SK-N-SH (cell line): Measurements from ENCODE around the gene CD2. TPM values are rescaled to one million over a fixed set of nuclear protein-coding genes. Genes with fewer than 3 reads are reported as not detected.

Experiments used
- CTCF ChIA-PET: fragments of 300-600, 350-600 bp; formaldehyde crosslinking; extraction: SDS; loops from one replicate; lab custom pipeline; 2021; lab: Yijun Ruan, JAX
- POLR2A ChIA-PET: fragments of 350-600 bp; sonication (Branson Sonifier 250); formaldehyde crosslinking; extraction: SDS; loops from one replicate; lab custom pipeline; 2020; ENCODE audit warnings: antibody characterized with exemption, inconsistent platforms; lab: Yijun Ruan, JAX
- DNase-seq: peaks from one replicate; pipeline ENCODE4 v3.0.0; 2012
- H2AFZ ChIP-seq: fragments of 200-600 bp; sonication (generic); 2 replicates; pipeline ENCODE4 v1.8.1; 2016; ENCODE audit warnings: antibody characterized with exemption, mild to moderate bottlenecking, low read depth
- H3F3A ChIP-seq: fragments of 200-600 bp; sonication (generic); replicated peaks from 2 replicates; pipeline ENCODE3; 2016; ENCODE audit warnings: antibody characterized with exemption, mild to moderate bottlenecking; ENCODE audit not compliant: insufficient read depth
- H3K27ac ChIP-seq, 2 experiments: fragments of 200-500 bp in 1 of 2; fragments of 200-600 bp in 1 of 2; sonication (Bioruptor generic) in 1 of 2; sonication (generic), shearing (Covaris generic) in 1 of 2; 2 replicates each; pipeline versions ENCODE4 v1.5.1 to v1.6.1; 2014 to 2016; ENCODE audit warnings: low read depth in 2 of 2, inconsistent platforms in 1 of 2, low read length in 1 of 2, mild to moderate bottlenecking in 1 of 2, mixed read lengths in 1 of 2
- H3K27me3 ChIP-seq: fragments of 200-600 bp; sonication (generic), shearing (Covaris generic); 2 replicates; pipeline ENCODE4 v1.6.1; 2016; ENCODE audit warnings: mixed run types; ENCODE audit not compliant: insufficient read depth
- H3K36me3 ChIP-seq, 2 experiments: fragments of 200-500 bp in 1 of 2; fragments of 200-600 bp in 1 of 2; sonication (Bioruptor generic) in 1 of 2; sonication (generic) in 1 of 2; replicated peaks in 1 of 2; 2 replicates each; pipeline versions ENCODE3 to v1.5.1; 2014 to 2016; ENCODE audit warnings: low read length in 1 of 2, mild to moderate bottlenecking in 1 of 2; ENCODE audit not compliant: insufficient read depth in 2 of 2, control insufficient read depth in 1 of 2
- H3K4me1 ChIP-seq, 2 experiments: fragments of 200-500 bp in 1 of 2; fragments of 200-600 bp in 1 of 2; sonication (Bioruptor generic) in 1 of 2; sonication (generic), shearing (Covaris generic) in 1 of 2; 2 replicates each; pipeline versions ENCODE4 v1.5.1 to v1.6.1; 2014 to 2016; ENCODE audit warnings: low read depth in 1 of 2, low read length in 1 of 2, mixed run types in 1 of 2; ENCODE audit not compliant: insufficient read depth in 2 of 2, control insufficient read depth in 1 of 2
- H3K4me2 ChIP-seq: fragments of 200-600 bp; sonication (generic), shearing (Covaris generic); 2 replicates; pipeline ENCODE4 v1.6.1; 2017; ENCODE audit warnings: mixed run types
- H3K4me3 ChIP-seq, 2 experiments: fragments of 200-500 bp in 1 of 2; fragments of 200-600 bp in 1 of 2; sonication (Bioruptor generic) in 1 of 2; sonication (generic), shearing (Covaris generic) in 1 of 2; 2 replicates each; pipeline versions ENCODE4 v1.5.1 to v1.8.1; 2014 to 2016; ENCODE audit warnings: low read depth in 2 of 2, inconsistent platforms in 1 of 2, low read length in 1 of 2, mild to moderate bottlenecking in 1 of 2, mixed read lengths in 1 of 2, moderate library complexity in 1 of 2
- H3K79me2 ChIP-seq: fragments of 200-600 bp; sonication (generic); 2 replicates; pipeline ENCODE4 v1.8.1; 2017; ENCODE audit warnings: mild to moderate bottlenecking; ENCODE audit not compliant: insufficient read depth
- H3K9ac ChIP-seq: fragments of 200-600 bp; sonication (generic); 2 replicates; pipeline ENCODE4 v1.6.1; 2017; ENCODE audit warnings: mixed run types
- H3K9me2 ChIP-seq: fragments of 200-600 bp; sonication (generic); 2 replicates; pipeline ENCODE4 v1.6.1; 2017; ENCODE audit warnings: mixed run types
- H3K9me3 ChIP-seq: fragments of 200-600 bp; sonication (generic); 2 replicates; pipeline ENCODE4 v1.6.1; 2017; ENCODE audit warnings: mixed run types, mild to moderate bottlenecking, moderate library complexity
- H4K20me1 ChIP-seq: fragments of 200-600 bp; sonication (generic); 2 replicates; pipeline ENCODE4 v1.6.1; 2017; ENCODE audit warnings: mild to moderate bottlenecking, mixed run types; ENCODE audit not compliant: insufficient read depth
- ELF1 ChIP-seq: IDR thresholded peaks from 2 replicates; pipeline ENCODE4 v1.4.0; 2012
- EP300 ChIP-seq, 2 experiments: IDR thresholded peaks; 2 replicates each; pipeline versions ENCODE4 v1.4.0 to v1.6.1; 2012; ENCODE audit warnings: borderline replicate concordance in 1 of 2, low read depth in 1 of 2, low read length in 1 of 2
- FOXJ3 ChIP-seq: sonication (generic); formaldehyde crosslinking; IDR thresholded peaks from 2 replicates; pipeline ENCODE4 v1.5.1; 2020; ENCODE audit warnings: mild to moderate bottlenecking, missing genetic modification reagents
- MAX ChIP-seq: IDR thresholded peaks from 2 replicates; pipeline ENCODE4 v1.4.0; 2012; ENCODE audit warnings: low read depth
- MEF2A ChIP-seq: IDR thresholded peaks from 2 replicates; pipeline ENCODE4 v1.4.0; 2012; ENCODE audit warnings: low read depth, borderline replicate concordance
- MXI1 ChIP-seq: IDR thresholded peaks from 2 replicates; pipeline ENCODE4 v1.6.1; 2012; ENCODE audit warnings: mild to moderate bottlenecking, low read depth, low read length, improper control_type of control experiment
- NFIC ChIP-seq: IDR thresholded peaks from 2 replicates; pipeline ENCODE4 v1.4.0; 2012; ENCODE audit warnings: borderline replicate concordance
- NRF1 ChIP-seq: IDR thresholded peaks from 2 replicates; pipeline ENCODE4 v1.6.1; 2012; ENCODE audit warnings: low read depth, mild to moderate bottlenecking, low read length
- POLR2AphosphoS5 ChIP-seq: IDR thresholded peaks from 2 replicates; pipeline ENCODE4 v1.6.1; 2012; ENCODE audit warnings: low read depth, low read length
- RXRA ChIP-seq: IDR thresholded peaks from 2 replicates; pipeline ENCODE4 v1.4.0; 2012; ENCODE audit warnings: low read depth, mild to moderate bottlenecking, borderline replicate concordance
- SMC3 ChIP-seq: IDR thresholded peaks from 2 replicates; pipeline ENCODE4 v1.6.1; 2012; ENCODE audit warnings: low read depth, low read length, improper control_type of control experiment
- TAF1 ChIP-seq: IDR thresholded peaks from 2 replicates; pipeline ENCODE4 v1.6.1; 2012; ENCODE audit warnings: low read depth, mild to moderate bottlenecking, low read length, moderate library complexity, borderline replicate concordance
- TEAD4 ChIP-seq: IDR thresholded peaks from 2 replicates; pipeline ENCODE4 v1.4.0; 2012; ENCODE audit warnings: mild to moderate bottlenecking, borderline replicate concordance; ENCODE audit not compliant: insufficient read depth
- USF1 ChIP-seq: IDR thresholded peaks from 2 replicates; pipeline ENCODE4 v1.4.0; 2012; ENCODE audit warnings: low read depth, borderline replicate concordance
- WGBS: methylation state at CpG from one replicate; pipeline ENCODE4 v1.1.6; 2017; ENCODE audit warnings: low lambda C conversion rate; 5-methylcytosine and 5-hydroxymethylcytosine counted together
- polyA plus RNA-seq, 3 experiments: library from polyadenylated mRNA; depleted of rRNA; stranded (reverse); fragments of >200 nt; gene quantifications; 2 replicates each; pipeline ENCODE4 v1.2.3, GENCODE V29; 2012

Gene CD2
- polyA plus RNA-seq, 1 of the 3 experiments (the other 2 are of a cell fraction): not detected

- Histone ChIP-seq H2AFZ (no peak overlapping the region), H4K20me1 (no peaks in the 10 kb centered on the region), H3K4me2 (no peak overlapping the region), H3K4me3 (no peak overlapping the region), H3K36me3 (no peaks in the 10 kb centered on the region), H3K9me2 (no peaks in the 10 kb centered on the region), H3K4me1 (peaks cover 0 to 4% of the 10 kb centered on the region in 2 experiments; a peak in 2 of 4 replicates), H3K27ac (no peak overlapping the region), H3K79me2 (no peaks in the 10 kb centered on the region), H3K9me3 (peaks cover 6% of the 10 kb centered on the region; the same call in 1 of the 2 replicates), H3K27me3 (no peaks in the 10 kb centered on the region), H3K9ac (no peak overlapping the region), H3F3A (no peaks in the 10 kb centered on the region)
- TF ChIP-seq MAX: no peak
- TF ChIP-seq TEAD4: no peak
- TF ChIP-seq RXRA: no peak
- TF ChIP-seq USF1: no peak
- no peak for TF ChIP-seq MXI1
- no peak for TF ChIP-seq ELF1
- no peak for TF ChIP-seq NRF1
- TF ChIP-seq SMC3: no peak
- no peak for TF ChIP-seq EP300 (IDR thresholded peaks at IDR 0.05; ENCODE audit: borderline replicate concordance in 1 of 2, low read depth in 1 of 2, low read length in 1 of 2)
- no peak for TF ChIP-seq MEF2A
- 66% methylated on average over 9 of the region's 9 CpGs for WGBS
- ChIA-PET POLR2A (no interaction called here), CTCF (interaction anchor here (0.8 to 4.3 kb wide), 16 partner anchors 8 to 390 kb away, joined by 3 to 42 read pairs (median 5); partner anchors contain the start of genes CD2 and TTF2)
- DNase-seq: no peak
Observed at GRCh38 chr1:116738673-116739370, 15.4 kb upstream of the CD2 start.

GRCh38 chr1:116739371-116740012 is 14.7 kb upstream of the CD2 start:
- no peaks in the 10 kb centered on the region for H3K9me2 ChIP-seq
- no peak overlapping the region for H3K9ac ChIP-seq
- no peaks in the 10 kb centered on the region for H3F3A ChIP-seq
- TF ChIP-seq NFIC: no peak
- TF ChIP-seq RXRA: no peak
- TF ChIP-seq TAF1: no peak
- TF ChIP-seq ELF1: no peak
- TF ChIP-seq FOXJ3 (CRISPR knock-in tag): no peak
- no peak for TF ChIP-seq POLR2AphosphoS5
- TF ChIP-seq MAX: no peak
- H3K79me2 ChIP-seq: no peaks in the 10 kb centered on the region
- no peak overlapping the region for H3K27ac ChIP-seq
- no peaks in the 10 kb centered on the region for H3K36me3 ChIP-seq
- CTCF ChIA-PET: interaction anchor here (1.1 to 4.3 kb wide), 6 partner anchors 8 to 319 kb away, joined by 3 to 42 read pairs (median 16); partner anchors contain the start of gene TTF2
- no peak overlapping the region for H2AFZ ChIP-seq
- POLR2A ChIA-PET: no interaction called here
- 65% methylated on average over 7 of the region's 7 CpGs for WGBS
- DNase-seq: no peak
- H3K9me3 ChIP-seq: peaks cover 6% of the 10 kb centered on the region; the same call in 1 of the 2 replicates
- H3K27me3 ChIP-seq: no peaks in the 10 kb centered on the region
- no peaks in the 10 kb centered on the region for H4K20me1 ChIP-seq
- H3K4me3 ChIP-seq: no peak overlapping the region
- H3K4me2 ChIP-seq: no peak overlapping the region
- no peaks in the 10 kb centered on the region; a peak in 1 of 4 replicates for H3K4me1 ChIP-seq
